Stomach smooth muscle (tissue), 2 donors: ENCODE data around the gene MYOM3.

ENCODE experiments used
- H3K27ac ChIP-seq: one replicate; pipeline ENCODE4 v1.7.0; 2013; ENCODE audit warnings: mild to moderate bottlenecking, low read length, inconsistent platforms
- H3K27me3 ChIP-seq, 2 donors: one replicate each; pipeline ENCODE4 v1.7.0; 2013; ENCODE audit warnings: low read length in 2 of 2; ENCODE audit not compliant: insufficient read depth in 2 of 2, control insufficient read depth in 1 of 2
- H3K36me3 ChIP-seq, 2 donors: one replicate each; pipeline ENCODE4 v1.7.0; 2013; ENCODE audit warnings: low read length in 2 of 2; ENCODE audit not compliant: control insufficient read depth in 2 of 2, insufficient read depth in 2 of 2
- H3K4me1 ChIP-seq: one replicate; pipeline ENCODE4 v1.7.0; 2013; ENCODE audit warnings: low read length; ENCODE audit not compliant: control insufficient read depth, insufficient read depth
- H3K4me3 ChIP-seq, 2 donors: one replicate each; pipeline ENCODE4 v1.7.0; 2013; ENCODE audit warnings: low read length in 2 of 2
- H3K9ac ChIP-seq, 2 donors: one replicate each; pipeline ENCODE4 v1.7.0; 2013; ENCODE audit warnings: low read length in 2 of 2, mild to moderate bottlenecking in 1 of 2
- H3K9me3 ChIP-seq, 2 donors: one replicate each; pipeline ENCODE4 v1.7.0; 2013; ENCODE audit warnings: low read length in 2 of 2; ENCODE audit not compliant: control insufficient read depth in 2 of 2
- donor health status: healthy.
- donor health status: Pancreatic carcinoma.

MYOM3 gene

GRCh38 chr1:24124980-24125379, 13.0 kb upstream of the MYOM3 start:
- H3K27ac ChIP-seq = no peak overlapping the region
- H3K36me3 ChIP-seq = no peaks in the 10 kb centered on the region
- H3K9ac ChIP-seq = no peak overlapping the region
- no peak overlapping the region for H3K4me3 ChIP-seq
- no peaks in the 10 kb centered on the region for H3K27me3 ChIP-seq
- peaks cover 6% of the 10 kb centered on the region for H3K4me1 ChIP-seq
- peaks cover under 1 to 5% of the 10 kb centered on the region in 2 donors for H3K9me3 ChIP-seq

DNA sequence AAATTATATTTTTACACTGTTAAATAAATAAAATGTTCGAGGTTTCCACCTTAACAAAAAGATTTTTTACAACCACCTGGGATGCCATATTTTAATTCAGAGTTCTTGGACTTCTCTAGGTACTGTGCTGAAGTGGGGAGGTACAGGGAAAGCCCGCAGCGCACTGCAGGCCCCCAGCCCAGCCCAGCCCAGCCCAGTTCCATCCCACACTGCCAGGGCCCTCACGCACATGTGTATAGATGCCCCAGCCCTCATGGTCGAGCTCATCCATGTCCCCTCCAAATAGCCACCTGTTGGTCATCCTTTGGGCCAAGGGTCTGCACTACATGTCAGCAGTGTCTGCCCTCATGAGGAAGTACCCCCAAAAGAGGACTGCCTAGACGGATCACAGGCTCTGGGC, 11.7 kb upstream of the MYOM3 start:
- Histone ChIP-seq H3K9ac (no peak overlapping the region), H3K4me3 (no peak overlapping the region), H3K27ac (no peak overlapping the region), H3K9me3 (no peaks in the 10 kb centered on the region), H3K4me1 (peaks cover 10% of the 10 kb centered on the region), H3K27me3 (peaks cover 0 to 2% of the 10 kb centered on the region in 2 donors), H3K36me3 (no peaks in the 10 kb centered on the region)

GRCh38 chr1:24122776-24123175, 10.8 kb upstream of the MYOM3 start:
- no peak overlapping the region for H3K27ac ChIP-seq
- no peaks in the 10 kb centered on the region for H3K9me3 ChIP-seq
- peaks cover 10% of the 10 kb centered on the region for H3K4me1 ChIP-seq
- no peak overlapping the region for H3K9ac ChIP-seq
- H3K36me3 ChIP-seq = no peaks in the 10 kb centered on the region
- H3K27me3 ChIP-seq = peaks cover 2 to 3% of the 10 kb centered on the region in 2 donors
- H3K4me3 ChIP-seq = no peak overlapping the region

- peaks cover 10% of the 10 kb centered on the region for H3K4me1 ChIP-seq
- H3K9me3 ChIP-seq = no peaks in the 10 kb centered on the region
- no peak overlapping the region for H3K9ac ChIP-seq
- no peaks in the 10 kb centered on the region for H3K36me3 ChIP-seq
- H3K4me3 ChIP-seq = no peak overlapping the region
- H3K27me3 ChIP-seq = peaks cover 5 to 7% of the 10 kb centered on the region in 2 donors
- no peak overlapping the region for H3K27ac ChIP-seq
Observed at GRCh38 chr1:24121406-24121805, 9.5 kb upstream of the MYOM3 start.

DNA sequence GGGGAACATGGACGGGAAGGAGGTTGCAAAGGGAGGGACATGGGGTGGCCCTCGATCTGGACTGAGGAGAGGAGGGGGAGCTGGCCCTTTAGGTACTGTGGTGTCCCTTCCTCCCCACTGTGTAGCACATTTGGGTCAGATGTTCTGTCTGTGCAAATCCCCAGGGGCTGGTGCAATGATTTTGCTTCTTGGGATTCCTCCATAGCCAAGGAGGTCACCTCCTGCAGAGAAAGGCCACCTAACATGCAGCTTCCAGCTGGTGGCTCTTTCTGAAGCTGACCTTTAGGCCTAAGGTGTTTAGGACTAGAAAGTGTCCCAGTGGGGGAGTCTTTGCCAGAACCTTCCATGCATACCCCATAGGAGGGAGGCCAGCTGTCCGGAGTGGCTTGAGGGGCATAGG, 9.0 kb upstream of the MYOM3 start:
- Histone ChIP-seq H3K4me1 (peaks cover 10% of the 10 kb centered on the region), H3K27ac (no peak overlapping the region)

DNA sequence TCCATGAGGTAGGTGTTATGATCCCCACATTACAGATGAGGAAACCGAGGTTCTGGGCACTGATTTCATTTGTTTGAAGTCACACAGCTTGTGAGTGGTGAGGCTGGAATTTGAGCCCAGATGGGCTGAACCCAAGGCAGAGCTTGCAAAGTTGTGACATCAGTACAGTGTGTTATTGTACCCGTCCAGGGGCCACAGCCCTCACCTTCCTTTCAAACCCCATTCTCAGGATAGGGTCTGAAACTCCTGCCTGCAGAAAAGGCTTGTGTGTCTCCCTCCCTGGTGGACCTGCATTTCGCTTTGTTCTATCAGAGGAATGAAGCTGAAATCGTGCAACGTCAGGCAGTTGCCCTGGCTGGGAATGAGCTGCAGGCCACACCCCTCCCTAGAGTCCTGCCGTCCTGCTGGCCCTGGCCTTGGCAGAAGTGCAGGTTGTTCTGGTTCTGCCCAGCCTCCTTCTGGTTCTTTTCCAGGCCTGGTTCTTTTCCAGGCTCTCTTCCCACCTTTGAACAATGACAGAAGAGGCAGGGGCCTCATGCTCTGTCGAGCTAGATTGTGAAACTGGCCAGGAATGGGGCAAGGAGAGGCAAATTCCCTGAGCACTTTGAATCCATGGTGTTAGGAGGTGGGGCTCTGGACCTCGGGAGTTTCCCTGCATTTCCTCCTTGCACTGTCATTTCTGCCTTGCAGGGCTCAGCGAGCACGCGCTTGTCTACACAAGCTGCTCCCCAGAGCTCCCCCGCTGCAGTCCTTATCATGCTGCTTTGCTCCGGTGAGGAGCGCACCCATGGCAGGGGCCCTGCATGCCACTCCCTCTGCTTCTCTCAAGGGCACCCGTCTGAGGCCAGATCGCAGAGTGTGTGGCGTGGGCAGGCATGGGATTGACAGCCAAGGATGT, 8.2 kb upstream of the MYOM3 start:
- Histone ChIP-seq H3K9me3 (no peaks in the 10 kb centered on the region), H3K36me3 (no peaks in the 10 kb centered on the region), H3K4me3 (no peak overlapping the region), H3K4me1 (peaks cover 10% of the 10 kb centered on the region), H3K27ac (no peak overlapping the region), H3K9ac (peak overlapping the region in 1 of 2 donors; percentile 21), H3K27me3 (peaks cover 5 to 7% of the 10 kb centered on the region in 2 donors)

More for the DNA sequence above, 9.0 kb upstream of the MYOM3 start:
- Histone ChIP-seq H3K4me3 (no peak overlapping the region), H3K9ac (no peak overlapping the region), H3K9me3 (no peaks in the 10 kb centered on the region), H3K36me3 (no peaks in the 10 kb centered on the region), H3K27me3 (peaks cover 5 to 7% of the 10 kb centered on the region in 2 donors)

GRCh38 chr1:24119489-24119858, 7.5 kb upstream of the MYOM3 start:
- Histone ChIP-seq H3K27ac (no peak overlapping the region), H3K4me3 (no peak overlapping the region), H3K27me3 (peaks cover 5 to 7% of the 10 kb centered on the region in 2 donors), H3K4me1 (peaks cover 10% of the 10 kb centered on the region), H3K9ac (no peak overlapping the region), H3K9me3 (no peaks in the 10 kb centered on the region), H3K36me3 (no peaks in the 10 kb centered on the region)

- H3K9me3 ChIP-seq = no peaks in the 10 kb centered on the region
- peaks cover 5 to 7% of the 10 kb centered on the region in 2 donors for H3K27me3 ChIP-seq
- H3K27ac ChIP-seq = no peak overlapping the region
- H3K36me3 ChIP-seq = no peaks in the 10 kb centered on the region
- H3K9ac ChIP-seq = no peak overlapping the region
- H3K4me3 ChIP-seq = no peak overlapping the region
- peaks cover 10% of the 10 kb centered on the region for H3K4me1 ChIP-seq
Observed at GRCh38 chr1:24118410-24119242, 6.7 kb upstream of the MYOM3 start.

- Histone ChIP-seq H3K9ac (no peak overlapping the region), H3K4me1 (peaks cover 10% of the 10 kb centered on the region)
Observed at GRCh38 chr1:24117722-24118409, 5.9 kb upstream of the MYOM3 start.

GRCh38 chr1:24117132-24117531, 5.2 kb upstream of the MYOM3 start:
- Histone ChIP-seq H3K36me3 (no peaks in the 10 kb centered on the region), H3K9ac (no peak overlapping the region), H3K27me3 (peaks cover 5 to 7% of the 10 kb centered on the region in 2 donors), H3K9me3 (no peaks in the 10 kb centered on the region), H3K4me1 (peaks cover 15% of the 10 kb centered on the region), H3K27ac (no peak overlapping the region), H3K4me3 (no peak overlapping the region)

More at GRCh38 chr1:24117722-24118409, 5.9 kb upstream of the MYOM3 start:
- Histone ChIP-seq H3K27me3 (peaks cover 5 to 7% of the 10 kb centered on the region in 2 donors), H3K36me3 (no peaks in the 10 kb centered on the region), H3K9me3 (no peaks in the 10 kb centered on the region), H3K27ac (no peak overlapping the region), H3K4me3 (no peak overlapping the region)
